GM23338 (cell line): Measurements from ENCODE around the gene SPPL2A. TPM values are rescaled to one million over a fixed set of nuclear protein-coding genes. Genes with fewer than 3 reads are reported as not detected.

Source experiments
- ATAC-seq: fragments of 200-7000 bp; cut with Tn5 transposase; 3 replicates; pipeline ENCODE4 v1.9.1; 2020
- DNase-seq: peaks from one replicate; pipeline ENCODE4 v3.0.0-alpha.2; 2015; ENCODE audit warnings: low spot score
- H2AFZ ChIP-seq: fragments of 200-600 bp; sonication (generic); 2 replicates; pipeline ENCODE4 v1.8.0; 2016; ENCODE audit warnings: antibody characterized with exemption, mild to moderate bottlenecking, moderate library complexity
- H3F3A ChIP-seq: fragments of 200-600 bp; sonication (generic); replicated peaks from 2 replicates; pipeline ENCODE4 v1.8.0; 2017; ENCODE audit warnings: antibody characterized with exemption, mixed run types, low read depth
- H3K27ac ChIP-seq: fragments of 200-600 bp; sonication (generic); 2 replicates; pipeline ENCODE4 v1.6.1; 2016; ENCODE audit warnings: low read depth
- H3K27me3 ChIP-seq: fragments of 200-600 bp; sonication (generic); 2 replicates; pipeline ENCODE4 v1.8.0; 2016; ENCODE audit warnings: mild to moderate bottlenecking, mixed run types, moderate library complexity; ENCODE audit not compliant: insufficient read depth
- H3K36me3 ChIP-seq: fragments of 200-600 bp; sonication (generic); 2 replicates; pipeline ENCODE4 v1.8.0; 2016; ENCODE audit warnings: mild to moderate bottlenecking; ENCODE audit not compliant: insufficient read depth
- H3K4me1 ChIP-seq: fragments of 200-600 bp; sonication (generic); 2 replicates; pipeline ENCODE4 v1.8.0; 2016; ENCODE audit warnings: mild to moderate bottlenecking, moderate library complexity; ENCODE audit not compliant: insufficient read depth
- H3K4me2 ChIP-seq: fragments of 200-600 bp; sonication (generic); 2 replicates; pipeline ENCODE4 v1.7.1; 2017; ENCODE audit warnings: mixed run types
- H3K4me3 ChIP-seq: fragments of 200-600 bp; sonication (generic); 2 replicates; pipeline ENCODE4 v1.6.1; 2016; ENCODE audit warnings: mixed run types
- H3K79me2 ChIP-seq: fragments of 200-600 bp; sonication (generic); replicated peaks from 2 replicates; pipeline ENCODE4 v1.8.0; 2017; ENCODE audit warnings: mild to moderate bottlenecking; ENCODE audit not compliant: insufficient read depth
- H3K9me2 ChIP-seq: fragments of 200-600 bp; sonication (generic); 2 replicates; pipeline ENCODE4 v1.8.0; 2017; ENCODE audit not compliant: insufficient read depth
- H4K20me1 ChIP-seq: fragments of 200-600 bp; sonication (generic); replicated peaks from 2 replicates; pipeline ENCODE4 v1.8.0; 2017; ENCODE audit warnings: mild to moderate bottlenecking; ENCODE audit not compliant: insufficient read depth
- H3K27ac Mint-ChIP-seq: 2 replicates; pipeline ENCODE4 v1.8.0; 2020; ENCODE audit warnings: inconsistent platforms, mild to moderate bottlenecking, moderate library complexity, mixed read lengths
- H3K27me3 Mint-ChIP-seq: 3 replicates; pipeline ENCODE4 v1.8.0; 2022; ENCODE audit warnings: low read depth, mild to moderate bottlenecking, moderate library complexity, mixed read lengths, inconsistent platforms; ENCODE audit not compliant: insufficient read depth, poor library complexity
- H3K36me3 Mint-ChIP-seq: 3 replicates; pipeline ENCODE4 v1.8.0; 2021; ENCODE audit warnings: low read depth, mild to moderate bottlenecking, inconsistent platforms, moderate library complexity, mixed read lengths
- H3K4me1 Mint-ChIP-seq: 3 replicates; pipeline ENCODE4 v1.8.0; 2020; ENCODE audit warnings: mild to moderate bottlenecking, inconsistent platforms, mixed read lengths
- H3K4me3 Mint-ChIP-seq: 3 replicates; pipeline ENCODE4 v1.8.0; 2021; ENCODE audit warnings: moderate library complexity, mild to moderate bottlenecking, inconsistent platforms, mixed read lengths
- H3K9me3 Mint-ChIP-seq: 3 replicates; pipeline ENCODE4 v1.8.0; 2020; ENCODE audit warnings: moderate library complexity, mild to moderate bottlenecking, inconsistent platforms, mixed read lengths
- CREB1 ChIP-seq: fragments of 250-450 bp; sonication (Bioruptor Pico); IDR thresholded peaks from 2 replicates; pipeline ENCODE4 v1.5.0; 2020; ENCODE audit warnings: low read depth, mild to moderate bottlenecking, moderate library complexity
- EZH2 ChIP-seq: fragments of 200-600 bp; sonication (generic); IDR thresholded peaks from one replicate; pipeline ENCODE4 v1.8.0; 2017; ENCODE audit warnings: antibody characterized with exemption, mild to moderate bottlenecking, low read depth; ENCODE audit not compliant: unreplicated experiment
- EZH2phosphoT487 ChIP-seq: fragments of 200-600 bp; sonication (generic); IDR thresholded peaks from one replicate; pipeline ENCODE4 v1.8.1; 2018; ENCODE audit warnings: antibody characterized with exemption; ENCODE audit not compliant: unreplicated experiment
- JUNB ChIP-seq: IDR thresholded peaks from one replicate; pipeline ENCODE4 v1.6.1; 2016; ENCODE audit warnings: antibody characterized with exemption; ENCODE audit not compliant: unreplicated experiment
- NANOG ChIP-seq: IDR thresholded peaks from 2 replicates; pipeline ENCODE4 v1.6.1; 2016; ENCODE audit warnings: antibody characterized with exemption, borderline replicate concordance
- POLR2AphosphoS5 ChIP-seq: IDR thresholded peaks from 2 replicates; pipeline ENCODE4 v1.6.1; 2016; ENCODE audit warnings: antibody characterized with exemption, low read depth
- STAT1 ChIP-seq: IDR thresholded peaks from one replicate; pipeline ENCODE4 v1.6.1; 2016; ENCODE audit warnings: antibody characterized with exemption; ENCODE audit not compliant: unreplicated experiment
- ZNF114 ChIP-seq: fragments of 250-450 bp; sonication (Bioruptor Pico); IDR thresholded peaks from 2 replicates; pipeline ENCODE4 v1.5.0; 2020; ENCODE audit warnings: mild to moderate bottlenecking, moderate library complexity
- ZNF331 ChIP-seq: fragments of 250-450 bp; sonication (Bioruptor Pico); IDR thresholded peaks from 2 replicates; pipeline ENCODE4 v1.5.0; 2020; ENCODE audit warnings: low read depth, mild to moderate bottlenecking, moderate library complexity
- ZNF462 ChIP-seq: fragments of 250-450 bp; sonication (Bioruptor Pico); IDR thresholded peaks from 2 replicates; pipeline ENCODE4 v1.5.0; 2020; ENCODE audit warnings: mild to moderate bottlenecking, moderate library complexity
- polyA plus RNA-seq: library from polyadenylated mRNA; unstranded; fragments of >200 nt; fragmentation: Nextera tagmentation; extraction: Ambion mirVana; gene quantifications from 2 replicates; pipeline ENCODE4 v1.2.1, GENCODE V29; 2016
- total RNA-seq: library from RNA; depleted of rRNA; stranded (reverse); fragments of >200 nt; shearing (Covaris generic); gene quantifications from 2 replicates; pipeline ENCODE4 v1.2.3, GENCODE V29; 2014
- TF ChIP-seq, protein P1 (sequence below): IDR thresholded peaks from one replicate; pipeline ENCODE4 v1.6.1; 2018; ENCODE audit warnings: antibody characterized with exemption; ENCODE audit not compliant: unreplicated experiment
- TF ChIP-seq, protein P2 (sequence below), 2 experiments: fragments of 200-600 bp in 1 of 2; sonication (generic) in 1 of 2; conservative IDR thresholded peaks; 2 replicates each; pipeline versions ENCODE4 v1.5.1 to v1.6.1; 2016 to 2017; ENCODE audit warnings: antibody characterized with exemption in 2 of 2, low read depth in 2 of 2, mild to moderate bottlenecking in 2 of 2, moderate library complexity in 1 of 2
- TF ChIP-seq, protein P3 (sequence below): IDR thresholded peaks from 2 replicates; pipeline ENCODE4 v1.6.1; 2016; ENCODE audit warnings: antibody characterized with exemption

Gene SPPL2A
- total and polyA plus RNA-seq, 2 experiments from 2014 or later = 10.9 to 24.1 TPM

DNA sequence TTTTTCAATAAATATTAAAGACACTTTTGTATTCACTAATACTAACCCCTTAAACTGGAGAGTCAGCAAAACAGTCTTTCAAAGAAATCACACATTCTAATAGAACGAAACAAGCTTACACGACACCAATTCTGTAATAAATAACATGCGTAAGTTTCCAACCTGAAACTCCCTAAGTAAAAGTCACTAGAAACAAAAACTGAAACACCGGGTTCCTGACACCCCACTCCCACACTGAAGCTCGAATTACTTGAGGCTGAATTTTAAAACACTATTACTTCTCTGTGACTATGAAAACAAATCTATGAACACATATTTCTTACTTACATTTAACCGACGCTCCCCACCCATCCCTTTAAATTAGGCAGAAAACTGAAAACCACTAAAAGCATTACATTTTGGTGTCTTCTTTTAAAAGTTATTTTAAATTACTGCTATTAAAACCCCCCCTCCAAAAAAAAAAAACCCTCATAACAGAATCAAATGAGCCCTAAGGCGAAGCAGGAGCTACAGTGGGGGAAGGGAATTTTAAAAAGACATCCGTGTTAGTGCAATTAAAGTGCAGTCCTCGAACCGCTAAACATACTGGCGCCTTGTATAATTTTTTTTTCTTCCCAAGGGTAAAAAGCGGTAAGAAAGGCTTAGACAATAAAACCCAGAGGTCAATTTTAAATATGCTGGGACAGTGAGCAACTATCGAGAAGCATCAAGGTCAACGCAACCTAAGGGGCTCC lies 878 bp downstream of the SPPL2A start:
- Mint-ChIP-seq H3K36me3 (peaks cover 3% of the 10 kb centered on the region; the same call in 2 of the 3 replicates), H3K9me3 (no peaks in the 10 kb centered on the region), H3K27ac (peak overlapping the region; percentile 97), H3K27me3 (no peaks in the 10 kb centered on the region), H3K4me1 (peaks cover 16% of the 10 kb centered on the region), H3K4me3 (peak overlapping the region; percentile 91)
- Histone ChIP-seq H3K4me2 (peak overlapping the region; percentile 73), H3F3A (peaks cover 6% of the 10 kb centered on the region), H3K27ac (peak overlapping the region; percentile 56), H4K20me1 (no peaks in the 10 kb centered on the region), H3K27me3 (no peaks in the 10 kb centered on the region), H3K79me2 (peaks cover 42% of the 10 kb centered on the region), H3K4me3 (peak overlapping the region; percentile 65), H3K36me3 (no peaks in the 10 kb centered on the region), H3K4me1 (peaks cover 7% of the 10 kb centered on the region), H2AFZ (peak overlapping the region; percentile 64), H3K9me2 (no peaks in the 10 kb centered on the region)
- DNase-seq (no peak), ATAC-seq (no peak)
- no peak for TF ChIP-seq NANOG
- TF ChIP-seq EZH2 = no peak
- TF ChIP-seq ZNF331 (CRISPR knock-in tag) = no peak
- TF ChIP-seq CREB1 (CRISPR knock-in tag) = no peak
- TF ChIP-seq, protein P1, sequence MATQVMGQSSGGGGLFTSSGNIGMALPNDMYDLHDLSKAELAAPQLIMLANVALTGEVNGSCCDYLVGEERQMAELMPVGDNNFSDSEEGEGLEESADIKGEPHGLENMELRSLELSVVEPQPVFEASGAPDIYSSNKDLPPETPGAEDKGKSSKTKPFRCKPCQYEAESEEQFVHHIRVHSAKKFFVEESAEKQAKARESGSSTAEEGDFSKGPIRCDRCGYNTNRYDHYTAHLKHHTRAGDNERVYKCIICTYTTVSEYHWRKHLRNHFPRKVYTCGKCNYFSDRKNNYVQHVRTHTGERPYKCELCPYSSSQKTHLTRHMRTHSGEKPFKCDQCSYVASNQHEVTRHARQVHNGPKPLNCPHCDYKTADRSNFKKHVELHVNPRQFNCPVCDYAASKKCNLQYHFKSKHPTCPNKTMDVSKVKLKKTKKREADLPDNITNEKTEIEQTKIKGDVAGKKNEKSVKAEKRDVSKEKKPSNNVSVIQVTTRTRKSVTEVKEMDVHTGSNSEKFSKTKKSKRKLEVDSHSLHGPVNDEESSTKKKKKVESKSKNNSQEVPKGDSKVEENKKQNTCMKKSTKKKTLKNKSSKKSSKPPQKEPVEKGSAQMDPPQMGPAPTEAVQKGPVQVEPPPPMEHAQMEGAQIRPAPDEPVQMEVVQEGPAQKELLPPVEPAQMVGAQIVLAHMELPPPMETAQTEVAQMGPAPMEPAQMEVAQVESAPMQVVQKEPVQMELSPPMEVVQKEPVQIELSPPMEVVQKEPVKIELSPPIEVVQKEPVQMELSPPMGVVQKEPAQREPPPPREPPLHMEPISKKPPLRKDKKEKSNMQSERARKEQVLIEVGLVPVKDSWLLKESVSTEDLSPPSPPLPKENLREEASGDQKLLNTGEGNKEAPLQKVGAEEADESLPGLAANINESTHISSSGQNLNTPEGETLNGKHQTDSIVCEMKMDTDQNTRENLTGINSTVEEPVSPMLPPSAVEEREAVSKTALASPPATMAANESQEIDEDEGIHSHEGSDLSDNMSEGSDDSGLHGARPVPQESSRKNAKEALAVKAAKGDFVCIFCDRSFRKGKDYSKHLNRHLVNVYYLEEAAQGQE = no peak
- TF ChIP-seq, protein P2, sequence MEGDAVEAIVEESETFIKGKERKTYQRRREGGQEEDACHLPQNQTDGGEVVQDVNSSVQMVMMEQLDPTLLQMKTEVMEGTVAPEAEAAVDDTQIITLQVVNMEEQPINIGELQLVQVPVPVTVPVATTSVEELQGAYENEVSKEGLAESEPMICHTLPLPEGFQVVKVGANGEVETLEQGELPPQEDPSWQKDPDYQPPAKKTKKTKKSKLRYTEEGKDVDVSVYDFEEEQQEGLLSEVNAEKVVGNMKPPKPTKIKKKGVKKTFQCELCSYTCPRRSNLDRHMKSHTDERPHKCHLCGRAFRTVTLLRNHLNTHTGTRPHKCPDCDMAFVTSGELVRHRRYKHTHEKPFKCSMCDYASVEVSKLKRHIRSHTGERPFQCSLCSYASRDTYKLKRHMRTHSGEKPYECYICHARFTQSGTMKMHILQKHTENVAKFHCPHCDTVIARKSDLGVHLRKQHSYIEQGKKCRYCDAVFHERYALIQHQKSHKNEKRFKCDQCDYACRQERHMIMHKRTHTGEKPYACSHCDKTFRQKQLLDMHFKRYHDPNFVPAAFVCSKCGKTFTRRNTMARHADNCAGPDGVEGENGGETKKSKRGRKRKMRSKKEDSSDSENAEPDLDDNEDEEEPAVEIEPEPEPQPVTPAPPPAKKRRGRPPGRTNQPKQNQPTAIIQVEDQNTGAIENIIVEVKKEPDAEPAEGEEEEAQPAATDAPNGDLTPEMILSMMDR (conservative IDR thresholded peaks at IDR 0.05; ENCODE audit: low read depth in 2 of 2) = no peak
- TF ChIP-seq STAT1 = no peak
- no peak for TF ChIP-seq JUNB
- TF ChIP-seq ZNF462 = no peak
- no peak for TF ChIP-seq POLR2AphosphoS5
- TF ChIP-seq, protein P3, sequence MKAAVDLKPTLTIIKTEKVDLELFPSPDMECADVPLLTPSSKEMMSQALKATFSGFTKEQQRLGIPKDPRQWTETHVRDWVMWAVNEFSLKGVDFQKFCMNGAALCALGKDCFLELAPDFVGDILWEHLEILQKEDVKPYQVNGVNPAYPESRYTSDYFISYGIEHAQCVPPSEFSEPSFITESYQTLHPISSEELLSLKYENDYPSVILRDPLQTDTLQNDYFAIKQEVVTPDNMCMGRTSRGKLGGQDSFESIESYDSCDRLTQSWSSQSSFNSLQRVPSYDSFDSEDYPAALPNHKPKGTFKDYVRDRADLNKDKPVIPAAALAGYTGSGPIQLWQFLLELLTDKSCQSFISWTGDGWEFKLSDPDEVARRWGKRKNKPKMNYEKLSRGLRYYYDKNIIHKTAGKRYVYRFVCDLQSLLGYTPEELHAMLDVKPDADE = no peak
- TF ChIP-seq ZNF114 (CRISPR knock-in tag) = no peak
- TF ChIP-seq EZH2phosphoT487 = no peak
